ENCODE measurements around the gene TPRG1.

- TF ChIP-seq POLR2AphosphoS5 (IDR thresholded peaks at IDR 0.05) (no peak), CTCF (IDR thresholded peaks at IDR 0.05) (no peak)
Measured at GRCh38 chr3:189300345-189300744, 128.6 kb downstream of the TPRG1 start.
